Esophagus muscularis mucosa (tissue), 4 donors: Measurements from ENCODE around the gene PANX2. TPM values are rescaled to one million over a fixed set of nuclear protein-coding genes. Genes with fewer than 3 reads are reported as not detected.
"Not testable (repeated sequence)": the region's sequence is repeated elsewhere in the genome, so short reads cannot be mapped to it uniquely, and the experiment has no call there.

Source experiments
- DNase-seq: peaks from one replicate; pipeline ENCODE4 v3.0.0-alpha.2; 2017; ENCODE audit errors: extremely low spot score
- H3K27ac ChIP-seq, 4 donors: fragments of 200-600 bp; sonication (generic); replicated peaks in 1 of 4; 1 replicate in 3 of 4; 2 replicates in 1 of 4; pipeline ENCODE4 v1.5.1; 2016 to 2019; ENCODE audit warnings: mild to moderate bottlenecking in 1 of 4
- H3K27me3 ChIP-seq, 4 donors: fragments of 200-600 bp; sonication (generic); one replicate each; pipeline versions ENCODE4 v1.5.1 to v1.6.0; 2016 to 2019
- H3K36me3 ChIP-seq, 4 donors: fragments of 200-600 bp; sonication (generic); one replicate each; pipeline ENCODE4 v1.5.1; 2016 to 2019
- H3K4me1 ChIP-seq, 4 donors: fragments of 200-600 bp; sonication (generic); one replicate each; pipeline ENCODE4 v1.5.1; 2016 to 2019
- H3K4me3 ChIP-seq, 4 donors: fragments of 200-600 bp; sonication (generic); 1 replicate in 2 of 4; 2 replicates in 2 of 4; pipeline ENCODE4 v1.5.1; 2016 to 2019; ENCODE audit warnings: mild to moderate bottlenecking in 4 of 4, moderate library complexity in 1 of 4
- H3K9me3 ChIP-seq, 4 donors: fragments of 200-600 bp; sonication (generic); 1 replicate in 3 of 4; 2 replicates in 1 of 4; pipeline ENCODE4 v1.5.1; 2016 to 2019
- CTCF ChIP-seq, 3 experiments: fragments of 200-600 bp in 2 of 3; fragments of 450-650 bp in 1 of 3; sonication (generic) in 2 of 3; IDR thresholded peaks; one replicate each; pipeline ENCODE4 v1.5.1; 2017 to 2019; ENCODE audit warnings: antibody characterized with exemption in 3 of 3, mild to moderate bottlenecking in 2 of 3, moderate library complexity in 1 of 3
- EP300 ChIP-seq: sonication (generic); formaldehyde crosslinking; IDR thresholded peaks from one replicate; pipeline ENCODE4 v1.6.1; 2017; ENCODE audit warnings: antibody characterized with exemption
- POLR2A ChIP-seq: fragments of 450-650 bp; IDR thresholded peaks from one replicate; pipeline ENCODE4 v1.6.1; 2017; ENCODE audit warnings: antibody characterized with exemption, moderate library complexity, mild to moderate bottlenecking, low read depth
- POLR2AphosphoS5 ChIP-seq, 2 donors: sonication (generic); formaldehyde crosslinking; IDR thresholded peaks; one replicate each; pipeline ENCODE4 v1.6.1; 2017; ENCODE audit warnings: antibody characterized with exemption in 2 of 2
- WGBS: methylation state at CpG from one replicate; pipeline ENCODE4 v1.1.5; 2018; 5-methylcytosine and 5-hydroxymethylcytosine counted together
- intact Hi-C: fragments of 100-400 bp; cut with DNase I; formaldehyde crosslinking; loops from one replicate; pipeline ENCODE4 v1.15.1; 2023
- total RNA-seq, 4 donors: library from RNA; depleted of rRNA; stranded (reverse); fragments of >200 nt; gene quantifications; one replicate each; pipeline versions ENCODE4 v1.1.0 to v1.2.1, GENCODE V29; 2016

The PANX2 gene
- total RNA-seq, 4 donors from 2014 or later = 0.33 to 1.0 (median 0.56) TPM

DNA sequence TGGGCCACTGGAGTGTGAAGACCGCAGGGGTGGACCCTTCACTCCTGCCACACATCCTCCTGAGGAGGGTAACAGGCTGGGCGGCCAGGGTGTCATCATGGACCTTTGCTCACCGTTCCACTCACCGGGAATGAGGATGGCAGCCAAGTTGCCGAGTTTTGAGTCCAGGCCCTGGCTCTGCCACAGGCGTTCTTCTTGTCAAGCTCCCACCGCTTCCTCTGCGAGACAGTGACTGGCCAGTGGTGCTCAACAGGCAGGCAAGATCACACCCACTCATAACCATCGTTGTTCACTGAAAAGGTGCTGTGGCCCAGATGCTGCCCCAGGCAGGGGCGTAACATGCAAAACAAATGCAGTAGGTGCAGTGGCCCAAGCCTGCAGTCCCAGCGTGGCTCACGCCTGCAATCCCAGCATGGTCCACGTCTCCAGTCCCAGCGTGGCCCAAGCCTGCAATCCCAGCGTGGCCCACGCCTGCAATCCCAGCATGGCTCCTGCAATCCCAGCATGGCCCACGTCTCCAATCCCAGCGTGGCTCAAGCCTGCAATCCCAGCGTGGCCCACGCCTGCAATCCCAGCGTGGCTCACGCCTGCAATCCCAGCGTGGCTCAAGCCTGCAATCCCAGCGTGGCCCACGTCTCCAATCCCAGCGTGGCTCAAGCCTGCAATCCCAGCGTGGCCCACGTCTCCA is 5.0 kb upstream of the PANX2 start:
- Histone ChIP-seq H3K27ac (no peak overlapping the region), H3K4me1 (peaks cover 6 to 11% (median 10%) of the 10 kb centered on the region in 4 donors), H3K4me3 (no peak overlapping the region), H3K27me3 (peaks cover 0 to 33% (median 5%) of the 10 kb centered on the region in 4 donors), H3K36me3 (no peaks in the 10 kb centered on the region), H3K9me3 (no peaks in the 10 kb centered on the region)
- WGBS = 90% methylated on average over 12 of the region's 28 CpGs
- no peak for DNase-seq
- TF ChIP-seq POLR2AphosphoS5 (IDR thresholded peaks at IDR 0.05) = no peak
- intact Hi-C loops = no loop called here

GRCh38 chr22:50167689-50168489 is 2.6 kb upstream of the PANX2 start:
- H3K27ac ChIP-seq = no peak overlapping the region
- WGBS = 60% methylated on average over 11 of the region's 11 CpGs
- peaks cover 3 to 40% (median 9%) of the 10 kb centered on the region in 4 donors for H3K27me3 ChIP-seq
- H3K36me3 ChIP-seq = no peaks in the 10 kb centered on the region
- no peak for TF ChIP-seq POLR2A
- TF ChIP-seq EP300 = no peak
- no peak for TF ChIP-seq CTCF (IDR thresholded peaks at IDR 0.05)
- no peak for TF ChIP-seq POLR2AphosphoS5 (IDR thresholded peaks at IDR 0.05)
- intact Hi-C loops = no loop called here
- DNase-seq = no peak
- H3K4me3 ChIP-seq = no peak overlapping the region
- peaks cover 11 to 20% (median 18%) of the 10 kb centered on the region in 4 donors for H3K4me1 ChIP-seq
- no peaks in the 10 kb centered on the region for H3K9me3 ChIP-seq

DNA sequence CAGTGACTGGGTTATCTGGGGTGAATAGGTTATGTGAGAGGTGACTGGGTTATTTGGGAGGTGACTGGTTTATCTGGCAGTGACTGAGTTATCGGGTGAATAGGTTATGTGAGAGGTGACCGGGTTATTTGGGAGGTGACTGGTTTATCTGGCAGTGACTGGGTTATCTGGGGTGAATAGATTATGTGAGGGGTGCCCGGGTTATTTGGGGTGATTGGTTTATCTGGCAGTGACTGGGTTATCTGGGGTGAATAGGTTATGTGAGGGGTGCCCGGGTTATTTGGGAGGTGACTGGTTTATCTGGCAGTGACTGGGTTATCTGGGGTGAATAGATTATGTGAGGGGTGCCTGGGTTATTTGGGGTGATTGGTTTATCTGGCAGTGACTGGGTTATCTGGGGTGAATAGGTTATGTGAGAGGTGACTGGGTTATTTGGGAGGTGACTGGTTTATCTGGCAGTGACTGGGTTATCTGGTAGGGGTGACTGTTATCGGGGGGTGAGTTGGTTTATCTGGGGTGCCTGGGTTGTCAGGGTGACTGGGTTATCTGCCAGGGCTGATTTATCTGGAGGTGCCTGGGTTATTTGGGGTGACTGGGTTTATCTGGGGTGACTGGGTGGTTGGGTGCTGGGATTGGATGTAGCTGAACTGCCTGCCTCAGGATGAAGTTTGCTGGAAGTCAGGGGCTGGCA is 1.9 kb upstream of the PANX2 start:
- 84% methylated on average over 5 of the region's 5 CpGs for WGBS
- Histone ChIP-seq H3K27me3 (peaks cover 3 to 46% (median 9%) of the 10 kb centered on the region in 4 donors), H3K4me1 (peaks cover 11 to 20% (median 18%) of the 10 kb centered on the region in 4 donors)
- intact Hi-C loops, H3K9me3 ChIP-seq, DNase-seq, H3K36me3 ChIP-seq, H3K27ac ChIP-seq, H3K4me3 ChIP-seq: not testable (repeated sequence)

DNA sequence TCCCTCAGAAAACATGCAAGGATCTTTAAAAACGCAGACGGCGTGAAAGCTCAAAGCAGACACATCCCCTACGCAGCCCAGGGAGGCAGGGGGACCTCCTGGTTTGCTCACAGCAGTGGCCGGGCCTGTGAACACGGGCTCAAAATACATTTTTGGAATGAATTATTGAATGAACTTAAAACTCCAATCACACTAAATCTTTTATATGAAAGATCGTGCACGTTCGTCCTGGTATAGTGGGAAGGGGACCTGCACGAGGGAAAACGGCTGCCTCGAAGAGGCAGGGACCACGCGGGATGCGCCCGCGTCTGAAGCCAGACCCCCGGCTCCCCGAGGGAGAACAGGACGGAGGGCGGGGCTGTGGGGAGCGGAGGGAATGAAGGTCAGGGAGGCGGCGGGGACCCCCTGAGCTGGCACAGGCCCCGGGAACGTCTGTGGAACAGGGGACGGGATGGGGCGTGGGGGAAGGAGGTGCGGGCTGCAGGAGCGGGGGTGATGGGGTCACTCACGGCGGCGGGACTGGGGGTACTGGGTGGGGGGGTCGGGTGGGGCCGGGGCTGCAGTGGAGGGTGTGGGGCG is 1.3 kb upstream of the PANX2 start:
- H3K9me3 ChIP-seq = no peaks in the 10 kb centered on the region
- H3K4me3 ChIP-seq = peak overlapping the region; percentile 53 to 64 (median 58)
- no peak for DNase-seq
- H3K36me3 ChIP-seq = no peaks in the 10 kb centered on the region
- WGBS = 11% methylated on average over 35 of the region's 36 CpGs
- TF ChIP-seq EP300 (no peak), CTCF (IDR thresholded peaks at IDR 0.05) (no peak), POLR2A (no peak), POLR2AphosphoS5 (IDR thresholded peaks at IDR 0.05) (no peak)
- intact Hi-C loops = no loop called here
- peaks cover 3 to 52% (median 9%) of the 10 kb centered on the region in 4 donors for H3K27me3 ChIP-seq
- H3K27ac ChIP-seq = no peak overlapping the region
- peaks cover 11 to 20% (median 18%) of the 10 kb centered on the region in 4 donors for H3K4me1 ChIP-seq

GRCh38 chr22:50169774-50170341 is 673 bp upstream of the PANX2 start:
- Histone ChIP-seq H3K9me3 (no peaks in the 10 kb centered on the region), H3K27ac (no peak overlapping the region), H3K36me3 (no peaks in the 10 kb centered on the region), H3K27me3 (peaks cover 3 to 58% (median 9%) of the 10 kb centered on the region in 4 donors), H3K4me3 (peak overlapping the region; percentile 53 to 64 (median 58)), H3K4me1 (peaks cover 11 to 20% (median 18%) of the 10 kb centered on the region in 4 donors)
- DNase-seq = no peak
- intact Hi-C loops = no loop called here
- 0% methylated on average over 2 of the region's 70 CpGs for WGBS
- no peak for TF ChIP-seq POLR2A
- TF ChIP-seq EP300 = no peak
- TF ChIP-seq CTCF (IDR thresholded peaks at IDR 0.05) = no peak
- no peak for TF ChIP-seq POLR2AphosphoS5 (IDR thresholded peaks at IDR 0.05)
